ENCODE data around the gene PRR5. TPM values are rescaled to one million over a fixed set of nuclear protein-coding genes. Genes with fewer than 3 reads are reported as not detected.
"Not testable (repeated sequence)": the region's sequence is repeated elsewhere in the genome, so short reads cannot be mapped to it uniquely, and the experiment has no call there.

PRR5 gene
- total and polyA plus RNA-seq, 2 donors = 5.9 to 16.2 TPM

DNA sequence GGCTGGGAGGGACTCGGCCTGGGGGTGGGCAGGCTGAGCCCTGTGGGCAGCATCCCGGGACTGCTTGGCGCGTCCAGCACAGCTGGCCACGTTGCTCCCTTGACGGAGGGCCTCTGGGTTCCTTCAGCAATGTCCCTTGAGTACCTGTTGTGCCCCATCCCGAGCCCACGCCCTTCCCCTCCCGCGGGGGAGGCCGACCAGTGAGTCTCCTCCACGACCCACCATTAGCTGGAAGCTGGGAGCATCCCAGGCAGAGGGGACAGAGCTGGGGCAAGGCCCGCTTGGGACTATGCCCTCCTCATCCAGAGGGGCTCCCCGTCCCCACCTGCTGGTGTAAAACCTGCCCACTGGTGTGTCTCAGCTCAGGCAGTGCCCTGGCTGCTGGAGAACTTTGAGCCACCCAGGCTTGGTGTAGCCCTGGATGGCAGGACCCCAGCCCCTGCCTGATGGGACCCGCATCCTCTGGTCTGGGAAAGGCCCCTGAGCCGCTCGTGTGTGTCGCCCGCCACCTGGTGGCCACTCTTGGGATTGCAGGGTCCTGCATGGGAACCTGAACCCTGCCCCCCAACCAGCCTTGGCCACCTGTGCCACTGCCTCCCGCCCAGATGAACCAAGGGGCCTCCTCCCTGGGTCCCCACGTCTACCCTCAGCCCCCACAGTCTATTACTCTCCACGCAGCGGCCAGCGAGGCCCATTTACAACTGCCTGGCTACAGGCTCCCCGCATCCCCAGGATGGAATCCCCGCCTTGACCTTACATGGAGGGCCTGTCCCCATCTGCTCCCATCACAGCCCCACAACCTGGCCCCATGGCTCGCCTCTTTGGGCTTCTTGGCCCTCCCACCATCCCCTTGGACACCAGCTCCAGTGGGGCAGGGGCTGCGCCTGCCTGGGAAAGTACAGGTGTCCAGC, 33.8 kb downstream of the PRR5 start:
- 53% methylated on average over 28 of the region's 28 CpGs for WGBS
- Histone ChIP-seq H3K4me3 (ENCODE audit: low read length in 2 of 2) (no peak overlapping the region), H3K27ac (ENCODE audit: low read depth in 1 of 2, low read length in 1 of 2) (no peak overlapping the region), H3K4me1 (ENCODE audit: control insufficient read depth in 2 of 2, insufficient read depth in 2 of 2, low read length in 2 of 2) (peaks cover 0 to 5% of the 10 kb centered on the region in 2 donors), H3K27me3 (ENCODE audit: control insufficient read depth in 2 of 2, insufficient read depth in 1 of 2, low read length in 1 of 2) (peaks cover 0 to 11% of the 10 kb centered on the region in 2 donors), H3K36me3 (ENCODE audit: control insufficient read depth in 2 of 2, insufficient read depth in 2 of 2, low read length in 1 of 2) (no peaks in the 10 kb centered on the region), H3K9me3 (ENCODE audit: control insufficient read depth in 2 of 2, insufficient read depth in 1 of 2, low read length in 1 of 2) (peaks cover 0 to 1% of the 10 kb centered on the region in 2 donors)
- peak; percentile 27 to 85 (median 60) for DNase-seq (ENCODE audit: low read depth in 6 of 9, low spot score in 9 of 9)

DNA sequence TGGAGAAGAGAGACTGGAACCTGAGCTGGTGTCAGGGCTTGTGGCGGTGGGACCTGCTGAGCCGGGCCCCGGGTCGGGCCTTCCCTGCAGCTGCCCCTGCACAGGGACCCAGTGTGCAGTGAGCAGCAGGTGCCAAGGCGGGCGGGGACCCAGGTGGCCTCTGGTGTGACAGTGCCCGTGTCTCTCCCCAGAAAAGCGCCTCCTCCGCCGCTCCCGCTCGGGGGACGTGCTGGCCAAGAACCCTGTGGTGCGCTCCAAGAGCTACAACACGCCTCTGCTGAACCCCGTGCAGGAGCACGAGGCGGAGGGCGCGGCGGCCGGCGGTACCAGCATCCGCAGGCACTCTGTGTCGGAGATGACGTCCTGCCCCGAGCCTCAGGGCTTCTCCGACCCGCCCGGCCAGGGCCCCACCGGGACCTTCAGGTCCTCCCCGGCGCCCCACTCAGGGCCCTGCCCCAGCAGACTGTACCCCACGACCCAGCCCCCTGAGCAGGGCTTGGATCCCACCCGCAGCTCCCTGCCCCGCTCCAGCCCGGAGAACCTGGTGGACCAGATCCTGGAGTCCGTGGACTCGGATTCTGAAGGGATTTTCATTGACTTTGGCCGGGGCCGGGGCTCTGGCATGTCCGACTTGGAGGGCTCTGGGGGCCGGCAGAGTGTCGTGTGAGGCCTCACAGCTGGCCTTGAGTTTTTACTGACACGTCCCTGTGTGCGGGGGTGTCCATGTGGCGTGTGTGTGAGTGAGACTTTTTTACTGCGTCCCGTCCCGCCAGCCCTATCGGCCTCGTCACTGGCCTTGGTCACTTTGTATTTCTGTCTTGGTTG, 34.8 kb downstream of the PRR5 start:
- Histone ChIP-seq H3K4me1 (ENCODE audit: control insufficient read depth in 2 of 2, insufficient read depth in 2 of 2, low read length in 2 of 2) (peaks cover 0 to 5% of the 10 kb centered on the region in 2 donors), H3K27ac (ENCODE audit: low read depth in 1 of 2, low read length in 1 of 2) (no peak overlapping the region), H3K27me3 (ENCODE audit: control insufficient read depth in 2 of 2, insufficient read depth in 1 of 2, low read length in 1 of 2) (peaks cover 0 to 11% of the 10 kb centered on the region in 2 donors), H3K9me3 (ENCODE audit: control insufficient read depth in 2 of 2, insufficient read depth in 1 of 2, low read length in 1 of 2) (no peaks in the 10 kb centered on the region), H3K4me3 (ENCODE audit: low read length in 2 of 2) (no peak overlapping the region), H3K36me3 (ENCODE audit: control insufficient read depth in 2 of 2, insufficient read depth in 2 of 2, low read length in 1 of 2) (no peaks in the 10 kb centered on the region)
- WGBS = 95% methylated on average over 52 of the region's 52 CpGs
- DNase-seq (ENCODE audit: low read depth in 6 of 9, low spot score in 9 of 9) = no peak

DNA sequence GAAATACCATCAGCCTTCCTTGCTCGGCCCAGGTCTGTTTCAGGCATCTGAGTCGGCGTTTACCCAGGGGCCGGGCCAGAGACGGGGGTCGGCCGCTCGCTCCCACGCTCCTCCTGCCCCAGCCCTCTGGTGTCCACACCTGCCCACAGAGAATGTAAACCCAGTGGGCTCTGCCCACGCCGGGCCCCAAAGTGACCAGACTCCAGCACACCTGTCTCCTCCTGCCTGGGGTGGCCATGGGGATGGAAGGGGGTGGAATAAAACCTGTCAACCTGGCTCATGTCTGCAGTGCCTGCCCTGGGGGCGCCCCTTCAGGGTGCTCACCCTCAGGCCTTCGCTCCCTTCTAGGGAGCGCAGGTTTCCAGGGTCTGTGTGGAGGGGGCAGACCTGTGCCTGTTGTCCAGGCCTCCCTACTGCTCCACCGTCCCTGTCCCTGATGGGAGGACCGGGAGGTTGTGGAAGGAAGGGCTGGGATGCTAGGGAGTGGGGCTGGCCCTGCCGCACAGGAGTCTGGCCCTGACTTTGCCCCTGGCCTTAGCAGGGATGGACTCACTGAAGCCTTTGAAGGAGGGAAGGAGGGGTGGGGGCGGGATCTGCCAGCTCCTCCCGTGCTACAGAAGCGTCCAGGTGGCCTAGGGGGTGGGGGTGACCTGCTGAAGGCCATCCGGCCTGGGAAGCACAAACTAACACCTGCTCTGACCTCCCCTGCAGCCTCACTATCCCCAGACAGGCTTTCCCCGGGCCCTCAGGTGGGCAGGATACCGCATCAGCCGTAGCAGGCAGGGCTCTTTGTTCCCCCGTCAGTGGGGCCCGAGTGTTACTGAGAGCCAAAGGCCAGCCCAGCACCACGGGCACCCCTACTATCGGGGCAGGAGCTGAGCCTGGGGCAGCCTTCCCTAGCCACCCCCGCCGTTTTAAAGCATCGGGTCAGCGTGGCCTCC, 35.7 kb downstream of the PRR5 start:
- peaks cover 0 to 11% of the 10 kb centered on the region in 2 donors for H3K27me3 ChIP-seq (ENCODE audit: control insufficient read depth in 2 of 2, insufficient read depth in 1 of 2, low read length in 1 of 2)
- no peaks in the 10 kb centered on the region for H3K9me3 ChIP-seq (ENCODE audit: control insufficient read depth in 2 of 2, insufficient read depth in 1 of 2, low read length in 1 of 2)
- WGBS = 87% methylated on average over 32 of the region's 32 CpGs
- no peak for DNase-seq (ENCODE audit: low read depth in 6 of 9, low spot score in 9 of 9)
- H3K4me1 ChIP-seq (ENCODE audit: control insufficient read depth in 2 of 2, insufficient read depth in 2 of 2, low read length in 2 of 2) = peaks cover 0 to 5% of the 10 kb centered on the region in 2 donors
- H3K27ac ChIP-seq (ENCODE audit: low read depth in 1 of 2, low read length in 1 of 2) = no peak overlapping the region
- no peak overlapping the region for H3K4me3 ChIP-seq (ENCODE audit: low read length in 2 of 2)
- H3K36me3 ChIP-seq (ENCODE audit: control insufficient read depth in 2 of 2, insufficient read depth in 2 of 2, low read length in 1 of 2) = no peaks in the 10 kb centered on the region

DNA sequence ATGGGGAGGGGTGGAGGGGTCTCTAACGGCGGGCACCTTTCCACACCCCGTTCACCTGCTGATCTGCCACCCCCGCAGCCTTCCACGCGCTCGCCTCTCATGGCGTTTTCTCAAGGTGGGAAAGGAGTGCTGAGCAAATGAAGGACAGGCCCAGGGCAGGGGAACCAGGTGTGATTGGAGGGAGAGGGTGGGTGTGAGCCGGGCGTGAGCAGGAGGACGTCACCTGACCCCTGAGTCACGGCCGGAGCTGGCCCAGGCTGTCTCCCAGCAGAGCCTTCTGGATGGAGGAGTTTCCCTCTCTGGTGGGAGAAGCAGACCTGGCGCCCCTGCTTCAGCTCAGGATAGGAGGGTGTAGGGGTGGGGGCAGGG, 36.3 kb downstream of the PRR5 start:
- Histone ChIP-seq H3K4me3 (ENCODE audit: low read length in 2 of 2) (no peak overlapping the region), H3K36me3 (ENCODE audit: control insufficient read depth in 2 of 2, insufficient read depth in 2 of 2, low read length in 1 of 2) (no peaks in the 10 kb centered on the region), H3K27ac (ENCODE audit: low read depth in 1 of 2, low read length in 1 of 2) (no peak overlapping the region), H3K9me3 (ENCODE audit: control insufficient read depth in 2 of 2, insufficient read depth in 1 of 2, low read length in 1 of 2) (no peaks in the 10 kb centered on the region), H3K4me1 (ENCODE audit: control insufficient read depth in 2 of 2, insufficient read depth in 2 of 2, low read length in 2 of 2) (peaks cover 0 to 5% of the 10 kb centered on the region in 2 donors), H3K27me3 (ENCODE audit: control insufficient read depth in 2 of 2, insufficient read depth in 1 of 2, low read length in 1 of 2) (peaks cover 2 to 11% of the 10 kb centered on the region in 2 donors)
- DNase-seq (ENCODE audit: low read depth in 6 of 9, low spot score in 9 of 9) = no peak
- 69% methylated on average over 14 of the region's 14 CpGs for WGBS

DNA sequence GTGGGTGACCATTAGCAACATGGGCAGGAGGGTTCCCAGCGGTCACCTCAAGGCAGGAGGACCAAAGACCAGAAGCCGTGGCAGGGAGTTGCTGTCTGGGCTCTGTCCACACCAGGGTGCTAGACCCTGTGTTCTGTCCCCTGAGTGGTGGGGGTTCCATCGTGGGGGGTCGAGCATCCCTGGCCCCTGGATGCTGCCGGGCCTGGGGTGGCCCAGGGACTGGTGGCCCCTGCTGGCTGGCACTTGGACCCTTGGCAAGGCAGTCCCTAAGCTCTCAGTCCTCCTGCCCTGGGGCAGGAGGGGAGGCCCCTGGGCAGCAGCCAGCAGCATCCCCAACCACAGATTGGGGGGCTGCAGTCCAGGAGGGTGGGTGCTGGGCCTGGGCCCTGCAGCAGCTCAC, 37.0 kb downstream of the PRR5 start:
- Histone ChIP-seq H3K27ac (ENCODE audit: low read depth in 1 of 2, low read length in 1 of 2) (no peak overlapping the region), H3K9me3 (ENCODE audit: control insufficient read depth in 2 of 2, insufficient read depth in 1 of 2, low read length in 1 of 2) (no peaks in the 10 kb centered on the region), H3K27me3 (ENCODE audit: control insufficient read depth in 2 of 2, insufficient read depth in 1 of 2, low read length in 1 of 2) (peaks cover 4 to 11% of the 10 kb centered on the region in 2 donors), H3K36me3 (ENCODE audit: control insufficient read depth in 2 of 2, insufficient read depth in 2 of 2, low read length in 1 of 2) (no peaks in the 10 kb centered on the region), H3K4me1 (ENCODE audit: control insufficient read depth in 2 of 2, insufficient read depth in 2 of 2, low read length in 2 of 2) (peaks cover 0 to 5% of the 10 kb centered on the region in 2 donors), H3K4me3 (ENCODE audit: low read length in 2 of 2) (no peak overlapping the region)
- no peak for DNase-seq (ENCODE audit: low read depth in 6 of 9, low spot score in 9 of 9)
- 92% methylated on average over 5 of the region's 5 CpGs for WGBS

DNA sequence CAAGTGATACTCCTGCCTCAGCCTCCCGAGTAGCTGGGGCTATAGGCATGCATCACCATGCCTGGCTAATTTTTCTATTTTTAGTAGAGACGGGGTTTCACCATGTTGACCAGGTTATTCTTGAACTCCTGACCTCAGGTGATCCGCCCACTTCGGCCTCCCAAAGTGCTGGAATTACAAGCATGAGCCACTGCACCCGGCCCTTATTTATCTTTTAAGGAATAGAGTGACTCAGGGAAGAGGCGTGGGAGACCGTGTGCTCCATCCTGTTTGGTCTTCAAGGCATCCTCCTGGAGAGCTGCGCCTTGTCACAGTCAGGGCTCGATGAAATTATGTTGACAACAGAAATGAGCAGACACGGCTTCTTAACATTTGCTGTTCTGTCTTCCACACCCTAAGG, 37.7 kb downstream of the PRR5 start:
- not testable (repeated sequence) for DNase-seq (ENCODE audit: low read depth in 6 of 9, low spot score in 9 of 9); H3K27ac ChIP-seq (ENCODE audit: low read depth in 1 of 2, low read length in 1 of 2); H3K9me3 ChIP-seq (ENCODE audit: control insufficient read depth in 2 of 2, insufficient read depth in 1 of 2, low read length in 1 of 2); H3K4me1 ChIP-seq (ENCODE audit: control insufficient read depth in 2 of 2, insufficient read depth in 2 of 2, low read length in 2 of 2); H3K4me3 ChIP-seq (ENCODE audit: low read length in 2 of 2); H3K36me3 ChIP-seq (ENCODE audit: control insufficient read depth in 2 of 2, insufficient read depth in 2 of 2, low read length in 1 of 2)
- peaks cover 4 to 11% of the 10 kb centered on the region in 2 donors for H3K27me3 ChIP-seq (ENCODE audit: control insufficient read depth in 2 of 2, insufficient read depth in 1 of 2, low read length in 1 of 2)
- 81% methylated on average over 10 of the region's 10 CpGs for WGBS

DNA sequence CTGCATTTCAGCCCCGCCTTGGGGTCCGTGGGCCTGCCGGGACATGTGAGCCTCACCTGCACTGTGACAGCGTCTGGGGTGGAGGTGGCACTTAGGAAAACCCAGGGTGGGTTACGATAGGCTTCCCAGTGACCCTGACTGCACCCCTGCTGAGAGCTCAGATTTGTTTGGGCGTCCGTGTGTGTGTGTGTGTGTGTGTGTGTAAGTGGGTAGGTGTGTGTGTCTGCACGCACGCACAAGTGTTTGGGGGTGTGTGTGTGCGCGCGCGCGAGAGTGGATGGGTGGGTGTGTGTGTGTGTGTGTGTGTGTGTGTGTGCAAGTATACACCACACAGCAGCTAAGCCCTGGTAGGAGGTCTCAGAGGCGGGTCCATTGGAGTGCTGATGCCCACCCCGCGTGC, 38.3 kb downstream of the PRR5 start:
- Histone ChIP-seq H3K4me1 (ENCODE audit: control insufficient read depth in 2 of 2, insufficient read depth in 2 of 2, low read length in 2 of 2) (peaks cover 0 to 5% of the 10 kb centered on the region in 2 donors), H3K4me3 (ENCODE audit: low read length in 2 of 2) (no peak overlapping the region), H3K27me3 (ENCODE audit: control insufficient read depth in 2 of 2, insufficient read depth in 1 of 2, low read length in 1 of 2) (peaks cover 4 to 11% of the 10 kb centered on the region in 2 donors), H3K27ac (ENCODE audit: low read depth in 1 of 2, low read length in 1 of 2) (no peak overlapping the region), H3K9me3 (ENCODE audit: control insufficient read depth in 2 of 2, insufficient read depth in 1 of 2, low read length in 1 of 2) (no peaks in the 10 kb centered on the region), H3K36me3 (ENCODE audit: control insufficient read depth in 2 of 2, insufficient read depth in 2 of 2, low read length in 1 of 2) (no peaks in the 10 kb centered on the region)
- no peak for DNase-seq (ENCODE audit: low read depth in 6 of 9, low spot score in 9 of 9)
- WGBS = 81% methylated on average over 17 of the region's 17 CpGs

DNA sequence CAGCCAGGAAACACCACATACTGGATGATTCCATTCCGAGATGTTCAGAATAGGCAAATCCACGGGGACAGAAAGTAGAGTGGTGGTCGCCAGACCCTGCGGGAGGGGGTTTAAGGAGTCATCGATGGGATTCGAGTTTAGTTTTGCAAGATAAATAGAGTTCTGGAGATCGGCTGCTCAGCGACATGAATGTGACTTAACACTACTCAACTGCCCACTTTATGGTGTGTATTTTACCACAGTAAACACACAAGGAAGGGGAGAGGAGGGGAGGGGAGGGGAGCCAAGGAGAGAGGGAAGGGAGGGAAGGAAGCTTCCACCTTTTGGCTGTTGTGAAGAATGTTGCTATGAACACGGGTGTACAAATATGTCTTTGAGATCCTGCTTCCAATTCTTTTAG, 39.9 kb downstream of the PRR5 start:
- no peak for DNase-seq (ENCODE audit: low read depth in 6 of 9, low spot score in 9 of 9)
- H3K4me1 ChIP-seq (ENCODE audit: control insufficient read depth in 2 of 2, insufficient read depth in 2 of 2, low read length in 2 of 2) = peaks cover 0 to 3% of the 10 kb centered on the region in 2 donors
- peaks cover 4 to 11% of the 10 kb centered on the region in 2 donors for H3K27me3 ChIP-seq (ENCODE audit: control insufficient read depth in 2 of 2, insufficient read depth in 1 of 2, low read length in 1 of 2)
- no peak overlapping the region for H3K27ac ChIP-seq (ENCODE audit: low read depth in 1 of 2, low read length in 1 of 2)
- no peak overlapping the region for H3K4me3 ChIP-seq (ENCODE audit: low read length in 2 of 2)
- no peaks in the 10 kb centered on the region for H3K9me3 ChIP-seq (ENCODE audit: control insufficient read depth in 2 of 2, insufficient read depth in 1 of 2, low read length in 1 of 2)
- WGBS = 91% methylated on average over 9 of the region's 9 CpGs
- H3K36me3 ChIP-seq (ENCODE audit: control insufficient read depth in 2 of 2, insufficient read depth in 2 of 2, low read length in 1 of 2) = no peaks in the 10 kb centered on the region
